Measurements from ENCODE around the gene DBH.
"Not testable (repeated sequence)": the region's sequence is repeated elsewhere in the genome, so short reads cannot be mapped to it uniquely, and the experiment has no call there.

Gene DBH

DNA sequence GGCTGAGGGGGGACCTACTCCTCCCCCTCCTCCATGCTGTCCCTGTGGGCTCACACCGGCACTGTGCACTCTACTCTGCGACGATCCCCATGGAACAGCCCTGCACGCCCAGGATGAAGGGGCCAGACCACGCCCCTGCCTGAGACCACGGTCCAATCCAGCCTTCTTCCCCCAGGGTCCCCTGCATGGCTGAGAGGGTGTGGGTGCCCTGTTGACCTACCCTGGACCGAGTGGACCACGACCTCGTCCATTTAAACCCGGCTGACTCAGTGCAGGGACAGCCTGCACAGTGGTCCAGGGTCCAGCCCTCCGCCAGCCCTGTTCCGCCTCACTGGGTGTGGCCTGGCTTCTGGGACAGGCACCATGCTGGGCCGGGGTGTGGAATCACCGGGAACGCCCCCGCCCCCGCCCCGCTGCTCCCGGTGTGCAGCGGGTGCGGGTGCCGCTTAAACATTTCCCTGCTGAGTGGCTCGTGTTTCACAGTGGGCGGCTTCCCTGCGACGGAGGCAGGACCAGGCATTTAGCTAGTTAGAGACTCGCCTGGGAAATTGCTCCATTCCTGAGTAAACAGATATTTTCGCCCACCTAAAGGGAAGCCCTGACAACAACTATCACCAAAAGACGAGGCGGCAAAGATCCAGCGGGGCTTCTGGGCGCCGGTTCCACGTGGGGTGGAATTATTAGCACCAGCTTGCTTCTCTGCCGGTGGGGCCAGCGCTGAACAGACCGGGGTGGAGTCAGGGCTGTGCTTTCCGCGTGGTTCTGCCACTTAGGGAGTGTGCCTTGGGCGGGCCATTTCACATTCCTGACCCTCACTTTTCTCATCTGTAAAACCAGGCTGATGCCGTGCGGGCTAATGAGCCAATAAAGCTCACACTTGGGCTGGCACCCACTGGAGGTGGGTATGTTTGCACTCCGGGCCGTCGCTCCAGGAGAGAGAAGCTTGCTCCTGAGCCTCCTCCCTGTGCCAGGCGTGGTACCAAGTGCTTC lies 22.6 kb downstream of the DBH start:
- Histone ChIP-seq H3K27ac (peak overlapping the region in 1 of 21 experiments; percentile 16), H3K4me3 (peak overlapping the region in 1 of 7 experiments; percentile 4)

- H3K27ac ChIP-seq = no peak overlapping the region
These were observed 23.4 kb downstream of the DBH start for GRCh38 chr9:133659516-133659915.

GRCh38 chr9:133661846-133662540 lies 25.8 kb downstream of the DBH start:
- Histone ChIP-seq H3K27ac (no peak overlapping the region), H3K4me3 (no peak overlapping the region)

More at GRCh38 chr9:133659516-133659915, 23.4 kb downstream of the DBH start:
- H3K4me3 ChIP-seq = no peak overlapping the region

DNA sequence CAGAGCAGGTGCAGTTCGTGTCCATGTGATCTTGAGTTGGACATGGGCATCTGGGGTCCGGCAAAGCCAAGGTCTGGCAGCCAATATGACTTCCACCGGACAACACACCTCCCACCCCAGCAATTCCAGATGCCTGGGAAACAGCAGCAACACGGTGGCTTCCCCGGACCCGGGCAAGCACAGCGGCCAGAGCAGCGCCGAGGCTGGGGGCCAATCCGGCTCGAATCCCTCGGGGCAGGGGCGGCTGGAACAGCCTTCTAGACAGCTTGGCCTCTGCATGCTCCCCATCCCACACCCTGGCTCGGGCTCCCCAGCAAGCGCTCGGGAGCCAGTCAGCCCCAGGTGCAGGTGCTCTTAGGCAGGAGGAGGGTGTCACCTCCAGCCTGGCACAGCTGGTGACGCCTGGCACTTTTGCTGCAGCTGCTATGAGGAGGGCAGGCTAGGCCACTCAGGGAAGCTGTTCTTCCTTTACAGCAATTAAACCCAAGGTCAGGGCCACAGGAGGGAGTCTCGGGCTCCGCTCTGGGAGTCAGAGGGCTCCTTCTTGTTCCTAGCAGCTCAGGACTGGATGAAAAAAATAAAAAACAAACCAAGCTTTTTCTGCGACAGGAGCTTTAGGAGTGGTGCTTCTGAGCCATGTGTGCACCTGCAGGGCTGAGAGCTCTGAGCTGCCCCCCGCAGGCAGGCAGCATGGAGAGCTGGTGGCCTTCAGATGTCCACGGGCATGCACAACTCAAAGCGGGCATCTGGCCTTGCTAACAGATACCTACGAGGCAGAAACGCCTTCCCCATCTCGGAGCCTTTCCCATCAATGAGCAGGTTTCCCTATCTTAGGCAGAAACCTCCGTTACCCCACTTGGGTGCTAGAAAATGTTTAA lies 28.2 kb downstream of the DBH start:
- H3K27ac ChIP-seq = no peak overlapping the region

DNA sequence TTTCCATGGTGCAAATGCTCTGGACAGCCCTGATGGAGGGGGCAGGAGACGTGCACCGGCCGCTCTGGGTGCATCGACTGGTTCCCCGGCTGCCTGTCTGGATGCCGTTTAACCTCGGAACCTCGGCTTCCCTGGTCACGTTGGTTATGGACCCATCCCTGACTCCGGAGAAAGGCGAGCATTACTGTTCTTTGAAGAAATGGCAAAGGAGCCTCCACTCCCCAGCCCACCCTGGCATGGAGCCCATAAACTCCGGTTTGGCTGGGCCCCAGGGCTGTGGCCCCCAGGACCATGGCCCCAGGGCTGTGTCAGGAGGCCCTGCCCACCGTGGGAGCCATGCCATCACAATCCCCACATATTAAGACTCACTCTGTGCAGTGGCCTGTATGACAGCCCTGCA lies 28.9 kb downstream of the DBH start:
- H3K27ac ChIP-seq = no peak overlapping the region

More for the DNA sequence above, 28.2 kb downstream of the DBH start:
- no peak overlapping the region for H3K4me3 ChIP-seq

GRCh38 chr9:133665535-133665934 lies 29.4 kb downstream of the DBH start:
- Histone ChIP-seq H3K27ac (no peak overlapping the region), H3K4me3 (no peak overlapping the region)

More for the DNA sequence above, 28.9 kb downstream of the DBH start:
- H3K4me3 ChIP-seq = no peak overlapping the region

DNA sequence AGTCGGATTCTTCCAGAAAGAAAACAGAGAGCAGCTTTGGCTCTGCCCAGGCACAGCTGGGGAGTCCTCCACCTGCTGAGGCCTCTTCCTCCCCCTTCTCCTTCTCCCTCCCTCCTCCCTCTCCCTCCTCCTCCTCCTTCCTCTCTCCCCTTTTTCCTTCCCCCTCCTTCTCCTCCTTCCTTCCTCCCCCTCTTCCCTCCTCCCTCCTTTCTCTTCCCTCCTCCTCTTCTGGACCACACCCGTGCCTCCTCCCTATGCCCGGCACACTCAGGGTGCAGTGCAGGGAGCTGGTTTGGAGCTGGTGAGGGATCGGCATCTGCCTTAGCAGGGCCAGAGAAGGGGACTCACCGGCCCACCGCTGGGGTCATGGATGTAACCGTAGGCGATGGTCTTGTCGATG lies 30.2 kb downstream of the DBH start:
- Histone ChIP-seq H3K27ac (no peak overlapping the region), H3K4me3 (no peak overlapping the region)

GRCh38 chr9:133666845-133667244 lies 30.7 kb downstream of the DBH start:
- no peak overlapping the region for H3K27ac ChIP-seq
- H3K4me3 ChIP-seq = no peak overlapping the region

DNA sequence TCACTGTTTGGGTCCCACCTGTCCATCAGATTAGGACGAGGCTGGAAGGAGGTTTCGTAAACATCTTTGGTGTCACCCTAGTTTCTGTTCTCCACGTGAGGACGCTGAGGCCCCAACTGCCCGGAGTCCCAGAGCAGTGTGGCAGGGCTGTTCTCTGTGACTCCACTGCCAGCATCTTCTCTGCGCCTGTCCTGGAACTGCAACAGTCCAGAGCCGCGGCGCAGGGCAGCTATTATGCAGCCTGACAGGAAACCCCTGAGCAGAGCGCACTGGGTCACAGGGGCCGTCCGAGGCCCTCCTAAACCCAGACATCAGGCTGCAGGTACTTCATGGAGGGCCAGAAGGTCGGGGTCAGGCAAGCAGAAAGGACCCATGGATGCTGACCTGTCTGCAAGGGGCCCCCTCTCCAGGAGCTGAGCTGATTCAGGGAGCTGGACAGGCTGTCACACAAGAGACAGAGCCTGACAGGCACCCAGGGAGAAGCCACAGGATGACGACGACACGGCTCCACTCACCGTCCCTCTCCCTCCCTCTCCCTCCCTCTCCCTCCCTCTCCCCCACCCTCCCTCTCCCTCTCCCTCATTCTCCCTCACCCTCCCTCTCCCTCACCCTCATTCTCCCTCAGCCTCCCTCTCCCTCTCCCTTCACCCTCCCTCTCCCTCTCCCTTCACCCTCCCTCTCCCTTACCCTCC lies 31.7 kb downstream of the DBH start:
- Histone ChIP-seq H3K4me3 (no peak overlapping the region), H3K27ac (no peak overlapping the region)

- H3K4me3 ChIP-seq = no peak overlapping the region
These were observed 33.1 kb downstream of the DBH start for GRCh38 chr9:133669182-133669801.

GRCh38 chr9:133670466-133670865 lies 34.3 kb downstream of the DBH start:
- Histone ChIP-seq H3K27ac (no peak overlapping the region), H3K4me3 (no peak overlapping the region)

More at GRCh38 chr9:133669182-133669801, 33.1 kb downstream of the DBH start:
- H3K27ac ChIP-seq = no peak overlapping the region

DNA sequence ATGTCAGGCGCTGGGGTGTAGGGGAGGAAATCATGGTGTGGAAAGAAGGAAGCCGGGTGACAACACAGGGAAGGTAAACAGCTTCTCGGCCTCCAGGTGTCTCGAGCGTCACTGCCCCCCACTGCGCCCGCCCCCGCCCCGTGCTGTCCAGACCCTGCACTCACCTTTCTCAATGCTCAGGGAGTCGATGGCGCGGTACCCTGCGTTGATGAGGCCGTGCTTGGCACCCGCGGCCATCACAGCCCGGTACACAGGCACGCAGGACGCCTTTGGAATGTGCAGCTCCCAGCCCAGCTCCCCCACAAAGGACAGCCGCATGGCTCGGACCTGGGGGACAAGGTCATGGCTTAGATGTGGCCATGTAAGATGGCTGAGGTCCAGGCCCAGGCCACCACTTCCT lies 35.2 kb downstream of the DBH start:
- no peak overlapping the region for H3K4me3 ChIP-seq
- no peak overlapping the region for H3K27ac ChIP-seq

GRCh38 chr9:133672503-133673257 lies 36.5 kb downstream of the DBH start:
- H3K27ac ChIP-seq = no peak overlapping the region
- H3K4me3 ChIP-seq = no peak overlapping the region

DNA sequence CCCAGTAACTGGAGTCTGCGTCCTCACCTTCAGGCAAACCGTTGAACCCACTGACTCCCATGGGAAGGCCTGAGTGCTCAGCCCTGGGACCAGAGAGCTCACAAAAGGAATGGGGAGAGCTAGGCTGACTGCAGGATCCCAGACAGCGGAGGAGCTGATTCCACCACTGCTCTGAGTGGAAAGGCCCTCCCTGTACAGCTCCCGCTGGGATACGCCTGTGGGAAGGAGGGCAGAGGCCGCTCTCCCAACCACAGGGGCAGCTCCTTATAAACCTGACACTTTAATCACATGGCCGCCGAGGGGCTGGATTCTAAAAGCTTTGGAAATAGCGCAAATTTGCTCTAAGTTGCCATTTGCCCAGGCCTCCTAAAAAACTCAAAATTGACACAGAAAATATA lies 37.1 kb downstream of the DBH start:
- H3K4me3 ChIP-seq = no peak overlapping the region
- H3K27ac ChIP-seq = no peak overlapping the region

GRCh38 chr9:133674091-133674490 lies 37.9 kb downstream of the DBH start:
- Histone ChIP-seq H3K27ac (no peak overlapping the region), H3K4me3 (no peak overlapping the region)

- peak overlapping the region in 4 of 21 experiments; percentile 3 to 90 (median 68) for H3K27ac ChIP-seq
These were observed 39.6 kb downstream of the DBH start for GRCh38 chr9:133675796-133676195.

DNA sequence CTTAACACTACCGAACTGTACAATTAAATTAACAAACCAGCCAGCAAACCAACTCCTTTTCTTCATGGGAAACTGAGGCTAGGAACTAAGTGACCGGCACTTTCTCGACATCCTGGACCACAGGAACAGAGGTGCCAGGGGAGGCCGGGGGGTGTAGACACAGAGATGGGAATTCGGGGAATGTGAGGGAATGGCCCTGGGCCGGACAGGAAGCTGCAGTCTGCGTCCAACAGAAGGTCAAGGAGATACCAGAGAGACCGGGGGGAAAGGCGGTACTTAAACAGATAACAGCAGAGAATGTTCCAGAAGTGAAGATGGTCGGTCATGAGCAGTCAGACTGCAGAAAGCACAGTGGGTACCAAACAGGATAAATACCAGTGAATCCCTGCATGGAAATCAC lies 40.3 kb downstream of the DBH start:
- H3K27ac ChIP-seq = peak overlapping the region in 10 of 21 experiments; percentile 13 to 90 (median 56)
- no peak overlapping the region for H3K4me3 ChIP-seq

More at GRCh38 chr9:133675796-133676195, 39.6 kb downstream of the DBH start:
- H3K4me3 ChIP-seq = not testable (repeated sequence)

Measured in skin epidermis (tissue), 12 donors.